IPS-15b (cell line): ENCODE measurements around the gene FBXW4.
"Not testable (repeated sequence)": the region's sequence is repeated elsewhere in the genome, so short reads cannot be mapped to it uniquely, and the experiment has no call there.

Source experiments
- H3K27me3 ChIP-seq: one replicate; pipeline ENCODE4 v1.6.1; 2013; ENCODE audit warnings: low read length; ENCODE audit not compliant: control insufficient read depth, insufficient read depth
- H3K36me3 ChIP-seq: one replicate; pipeline ENCODE4 v1.6.1; 2013; ENCODE audit warnings: low read length; ENCODE audit not compliant: control insufficient read depth, insufficient read depth
- H3K4me1 ChIP-seq: one replicate; pipeline ENCODE4 v1.6.1; 2013; ENCODE audit warnings: mild to moderate bottlenecking, low read length; ENCODE audit not compliant: control insufficient read depth, insufficient read depth
- H3K4me3 ChIP-seq: one replicate; pipeline ENCODE4 v1.5.1; 2013; ENCODE audit warnings: low read depth, low read length
- H3K9ac ChIP-seq: one replicate; pipeline ENCODE4 v1.6.1; 2013; ENCODE audit warnings: low read depth, mild to moderate bottlenecking, low read length
- H3K9me3 ChIP-seq: one replicate; pipeline ENCODE4 v1.6.1; 2013; ENCODE audit warnings: mild to moderate bottlenecking, low read length; ENCODE audit not compliant: control insufficient read depth, insufficient read depth

Gene FBXW4

GRCh38 chr10:101650863-101651262 lies 44.1 kb downstream of the FBXW4 start:
- H3K4me3 ChIP-seq: no peak overlapping the region
- no peak overlapping the region for H3K9ac ChIP-seq
- no peaks in the 10 kb centered on the region for H3K27me3 ChIP-seq
- peaks cover 5% of the 10 kb centered on the region for H3K4me1 ChIP-seq
- no peaks in the 10 kb centered on the region for H3K9me3 ChIP-seq
- no peaks in the 10 kb centered on the region for H3K36me3 ChIP-seq

GRCh38 chr10:101649525-101650085 lies 45.4 kb downstream of the FBXW4 start:
- H3K9me3 ChIP-seq: no peaks in the 10 kb centered on the region
- H3K36me3 ChIP-seq: no peaks in the 10 kb centered on the region
- H3K27me3 ChIP-seq: no peaks in the 10 kb centered on the region
- peaks cover 12% of the 10 kb centered on the region for H3K4me1 ChIP-seq
- H3K9ac ChIP-seq: no peak overlapping the region
- no peak overlapping the region for H3K4me3 ChIP-seq

GRCh38 chr10:101647255-101647654 lies 47.7 kb downstream of the FBXW4 start:
- no peak overlapping the region for H3K4me3 ChIP-seq
- no peaks in the 10 kb centered on the region for H3K27me3 ChIP-seq
- H3K36me3 ChIP-seq: no peaks in the 10 kb centered on the region
- H3K9me3 ChIP-seq: no peaks in the 10 kb centered on the region
- H3K9ac ChIP-seq: no peak overlapping the region
- peaks cover 30% of the 10 kb centered on the region for H3K4me1 ChIP-seq

- no peak overlapping the region for H3K9ac ChIP-seq
- no peak overlapping the region for H3K4me3 ChIP-seq
- H3K36me3 ChIP-seq: no peaks in the 10 kb centered on the region
- peaks cover 29% of the 10 kb centered on the region for H3K4me1 ChIP-seq
- no peaks in the 10 kb centered on the region for H3K9me3 ChIP-seq
- no peaks in the 10 kb centered on the region for H3K27me3 ChIP-seq
Measured at GRCh38 chr10:101646364-101646763, 48.6 kb downstream of the FBXW4 start.

GRCh38 chr10:101645659-101646058 lies 49.3 kb downstream of the FBXW4 start:
- H3K27me3 ChIP-seq: no peaks in the 10 kb centered on the region
- H3K9me3 ChIP-seq: no peaks in the 10 kb centered on the region
- no peaks in the 10 kb centered on the region for H3K36me3 ChIP-seq
- H3K9ac ChIP-seq: no peak overlapping the region
- H3K4me3 ChIP-seq: no peak overlapping the region
- peaks cover 29% of the 10 kb centered on the region for H3K4me1 ChIP-seq

GRCh38 chr10:101644002-101644401 lies 51.0 kb downstream of the FBXW4 start:
- H3K9me3 ChIP-seq: no peaks in the 10 kb centered on the region

GRCh38 chr10:101643546-101643945 lies 51.4 kb downstream of the FBXW4 start:
- H3K4me3 ChIP-seq: no peak overlapping the region
- no peaks in the 10 kb centered on the region for H3K36me3 ChIP-seq
- peak overlapping the region; percentile 9 for H3K9ac ChIP-seq
- H3K9me3 ChIP-seq: no peaks in the 10 kb centered on the region
- H3K27me3 ChIP-seq: no peaks in the 10 kb centered on the region
- peaks cover 29% of the 10 kb centered on the region for H3K4me1 ChIP-seq

More at GRCh38 chr10:101644002-101644401, 51.0 kb downstream of the FBXW4 start:
- Histone ChIP-seq H3K4me3 (no peak overlapping the region), H3K9ac (no peak overlapping the region), H3K36me3 (no peaks in the 10 kb centered on the region), H3K4me1 (peaks cover 29% of the 10 kb centered on the region), H3K27me3 (no peaks in the 10 kb centered on the region)

- Histone ChIP-seq H3K9me3 (no peaks in the 10 kb centered on the region), H3K27me3 (no peaks in the 10 kb centered on the region), H3K4me1 (peaks cover 19% of the 10 kb centered on the region), H3K36me3 (no peaks in the 10 kb centered on the region), H3K9ac (no peak overlapping the region), H3K4me3 (no peak overlapping the region)
Measured at GRCh38 chr10:101639141-101639900, 55.6 kb downstream of the FBXW4 start.

- H3K9me3 ChIP-seq, H3K4me1 ChIP-seq, H3K36me3 ChIP-seq, H3K27me3 ChIP-seq, H3K9ac ChIP-seq, H3K4me3 ChIP-seq: not testable (repeated sequence)
Measured at GRCh38 chr10:101633510-101633909, 61.5 kb downstream of the FBXW4 start.

GRCh38 chr10:101631821-101632475 lies 63.0 kb downstream of the FBXW4 start:
- Histone ChIP-seq H3K9ac (no peak overlapping the region), H3K4me3 (no peak overlapping the region), H3K4me1 (no peaks in the 10 kb centered on the region), H3K27me3 (no peaks in the 10 kb centered on the region), H3K36me3 (no peaks in the 10 kb centered on the region), H3K9me3 (no peaks in the 10 kb centered on the region)

GRCh38 chr10:101630633-101630920 lies 64.4 kb downstream of the FBXW4 start:
- Histone ChIP-seq H3K4me1 (no peaks in the 10 kb centered on the region), H3K4me3 (no peak overlapping the region), H3K36me3 (peaks cover 2% of the 10 kb centered on the region), H3K27me3 (no peaks in the 10 kb centered on the region), H3K9ac (no peak overlapping the region), H3K9me3 (no peaks in the 10 kb centered on the region)
